Activated T-helper 9 cell treated with anti-CD3 and anti-CD28 coated beads, Interleukin-2, amount 50 U/mL, for 16 hours (primary cell): ENCODE results near the gene CLDN22.
A peak's percentile ranks its signal among the peaks of the same experiment; 100 is the strongest.

Experiments used
- DNase-seq: peaks from one replicate; pipeline ENCODE4 v3.0.0-alpha.2; 2020; ENCODE audit warnings: low read depth

The CLDN22 gene

GRCh38 chr4:183320211-183321059 is at the start of gene CLDN22:
CLDN22 (minus strand) TSS chr4:183320276; CDS start chr4:183320218, 58 bp downstream.
- no peak for DNase-seq

GRCh38 chr4:183369073-183369472 is 49.0 kb upstream of the CLDN22 start:
- no peak for DNase-seq

- DNase-seq, result no peak
These were observed 46.2 kb upstream of the CLDN22 start for GRCh38 chr4:183366206-183366835.

GRCh38 chr4:183364025-183364424 is 43.9 kb upstream of the CLDN22 start:
- no peak for DNase-seq

- no peak for DNase-seq
These were observed 43.0 kb upstream of the CLDN22 start for GRCh38 chr4:183362916-183363542.

GRCh38 chr4:183362036-183362435 is 42.0 kb upstream of the CLDN22 start:
- DNase-seq, result no peak

- DNase-seq, result no peak
These were observed 40.3 kb upstream of the CLDN22 start for GRCh38 chr4:183360161-183360919.

- DNase-seq, result no peak
These were observed 38.2 kb upstream of the CLDN22 start for GRCh38 chr4:183358215-183358755.

GRCh38 chr4:183356931-183357675 is 37.0 kb upstream of the CLDN22 start:
- DNase-seq, result no peak

- DNase-seq, result no peak
These were observed 36.2 kb upstream of the CLDN22 start for GRCh38 chr4:183356173-183356830.

- no peak for DNase-seq
These were observed 35.3 kb upstream of the CLDN22 start for GRCh38 chr4:183355405-183355804.

- no peak for DNase-seq
These were observed 34.1 kb upstream of the CLDN22 start for GRCh38 chr4:183354219-183354618.

- no peak for DNase-seq
These were observed 33.5 kb upstream of the CLDN22 start for GRCh38 chr4:183353557-183353956.

- DNase-seq, result no peak
These were observed 32.5 kb upstream of the CLDN22 start for GRCh38 chr4:183352546-183352945.

GRCh38 chr4:183350317-183351071 is 30.4 kb upstream of the CLDN22 start:
- DNase-seq, result no peak

- DNase-seq, result no peak
These were observed 29.6 kb upstream of the CLDN22 start for GRCh38 chr4:183349673-183350072.

- peak; percentile 9 for DNase-seq
These were observed 28.9 kb upstream of the CLDN22 start for GRCh38 chr4:183348706-183349659.

- no peak for DNase-seq
These were observed 28.1 kb upstream of the CLDN22 start for GRCh38 chr4:183348136-183348535.

GRCh38 chr4:183347566-183347965 is 27.5 kb upstream of the CLDN22 start:
- no peak for DNase-seq
